Measurements from ENCODE around the gene CYP26C1. TPM values are rescaled to one million over a fixed set of nuclear protein-coding genes. Genes with fewer than 3 reads are reported as not detected.
A peak's percentile ranks its signal among the peaks of the same experiment; 100 is the strongest.

The CYP26C1 gene
- total RNA-seq, 2 experiments from 2014 or later: 0.15 to 0.19 TPM

DNA sequence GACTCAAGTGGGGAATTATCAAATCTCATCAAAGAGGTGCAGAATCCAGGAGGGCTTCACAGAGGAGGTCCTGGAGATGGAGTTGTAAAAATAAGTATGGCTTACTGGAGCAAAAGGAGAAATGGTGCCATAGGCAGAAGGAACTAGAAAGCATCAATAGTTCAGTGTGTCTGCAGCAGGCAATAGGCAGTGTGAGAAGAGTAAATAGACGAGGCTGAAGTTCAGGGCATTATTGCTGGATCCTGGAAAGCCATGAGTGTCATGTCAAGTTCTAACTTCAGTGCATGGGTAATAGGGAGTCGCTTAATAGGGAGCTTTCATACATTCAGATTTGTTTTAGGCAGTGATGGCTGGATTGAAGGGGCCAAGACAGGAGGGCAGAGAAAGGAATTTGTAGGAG lies 52.4 kb downstream of the CYP26C1 start:
- Histone ChIP-seq H3K9me3 (ENCODE audit: low read length) (no peaks in the 10 kb centered on the region), H3K4me3 (ENCODE audit: low read depth, low read length, poor library complexity, severe bottlenecking) (no peak overlapping the region), H3K9me2 (ENCODE audit: insufficient read depth, low read length) (no peaks in the 10 kb centered on the region), H3K36me3 (ENCODE audit: insufficient read depth, low read length) (no peaks in the 10 kb centered on the region), H3K79me2 (ENCODE audit: insufficient read depth, low read depth, low read length) (no peaks in the 10 kb centered on the region), H4K20me1 (ENCODE audit: insufficient read depth, low read length) (no peaks in the 10 kb centered on the region), H3K4me1 (ENCODE audit: insufficient read depth, low read length, poor library complexity, severe bottlenecking) (peaks cover 24% of the 10 kb centered on the region), H3K27ac (ENCODE audit: low read depth, low read length, poor library complexity, severe bottlenecking) (no peak overlapping the region), H2AFZ (ENCODE audit: low read length) (no peak overlapping the region), H3K4me2 (ENCODE audit: low read length) (no peak overlapping the region)
- intact Hi-C loops (cut with micrococcal nuclease; ENCODE audit: unreplicated experiment): no loop called here
- no peak for DNase-seq (ENCODE audit: low spot score)
- no peak for TF ChIP-seq EZH2phosphoT487 (IDR thresholded peaks at IDR 0.05; ENCODE audit: borderline replicate concordance, low read depth, low read length)
- TF ChIP-seq, protein P1, sequence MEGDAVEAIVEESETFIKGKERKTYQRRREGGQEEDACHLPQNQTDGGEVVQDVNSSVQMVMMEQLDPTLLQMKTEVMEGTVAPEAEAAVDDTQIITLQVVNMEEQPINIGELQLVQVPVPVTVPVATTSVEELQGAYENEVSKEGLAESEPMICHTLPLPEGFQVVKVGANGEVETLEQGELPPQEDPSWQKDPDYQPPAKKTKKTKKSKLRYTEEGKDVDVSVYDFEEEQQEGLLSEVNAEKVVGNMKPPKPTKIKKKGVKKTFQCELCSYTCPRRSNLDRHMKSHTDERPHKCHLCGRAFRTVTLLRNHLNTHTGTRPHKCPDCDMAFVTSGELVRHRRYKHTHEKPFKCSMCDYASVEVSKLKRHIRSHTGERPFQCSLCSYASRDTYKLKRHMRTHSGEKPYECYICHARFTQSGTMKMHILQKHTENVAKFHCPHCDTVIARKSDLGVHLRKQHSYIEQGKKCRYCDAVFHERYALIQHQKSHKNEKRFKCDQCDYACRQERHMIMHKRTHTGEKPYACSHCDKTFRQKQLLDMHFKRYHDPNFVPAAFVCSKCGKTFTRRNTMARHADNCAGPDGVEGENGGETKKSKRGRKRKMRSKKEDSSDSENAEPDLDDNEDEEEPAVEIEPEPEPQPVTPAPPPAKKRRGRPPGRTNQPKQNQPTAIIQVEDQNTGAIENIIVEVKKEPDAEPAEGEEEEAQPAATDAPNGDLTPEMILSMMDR (conservative IDR thresholded peaks at IDR 0.05; ENCODE audit: low read length): no peak
- BruUV-seq (replicated peaks): no TSS peak
- POLR2A ChIA-PET: interaction anchor here (0.6 to 0.7 kb wide), 2 partner anchors 43 to 1232 kb away, joined by 3 to 4 read pairs; no protein-coding TSS in a partner anchor
- CTCF ChIA-PET (ENCODE audit: unreplicated experiment): no interaction called here

GRCh38 chr10:93115661-93116383 lies 55.2 kb downstream of the CYP26C1 start:
- Histone ChIP-seq H3K36me3 (ENCODE audit: insufficient read depth, low read length) (no peaks in the 10 kb centered on the region), H3K4me3 (ENCODE audit: low read depth, low read length, poor library complexity, severe bottlenecking) (no peak overlapping the region), H3K4me2 (ENCODE audit: low read length) (no peak overlapping the region), H3K9me2 (ENCODE audit: insufficient read depth, low read length) (no peaks in the 10 kb centered on the region), H2AFZ (ENCODE audit: low read length) (0 out of 2 replicates have a peak overlapping the region, but pooled peaks have one; percentile 38), H3K79me2 (ENCODE audit: insufficient read depth, low read depth, low read length) (no peaks in the 10 kb centered on the region), H3K4me1 (ENCODE audit: insufficient read depth, low read length, poor library complexity, severe bottlenecking) (peaks cover 5% of the 10 kb centered on the region), H3K27ac (ENCODE audit: low read depth, low read length, poor library complexity, severe bottlenecking) (no peak overlapping the region), H3K9me3 (ENCODE audit: low read length) (no peaks in the 10 kb centered on the region), H4K20me1 (ENCODE audit: insufficient read depth, low read length) (no peaks in the 10 kb centered on the region)
- POLR2A ChIA-PET: interaction anchor here (0.9 kb wide), 1 partner anchor 332 kb away, joined by 3 read pairs; no protein-coding TSS in a partner anchor
- TF ChIP-seq, protein P1 (conservative IDR thresholded peaks at IDR 0.05; ENCODE audit: low read length): peak; percentile 70
- TF ChIP-seq EZH2phosphoT487 (IDR thresholded peaks at IDR 0.05; ENCODE audit: borderline replicate concordance, low read depth, low read length): no peak
- peak; percentile 74 for DNase-seq (ENCODE audit: low spot score)
- CTCF ChIA-PET (ENCODE audit: unreplicated experiment): interaction anchor here (0.5 to 0.9 kb wide), 3 partner anchors 36 to 43 kb away, joined by 3 to 4 read pairs (median 3); no protein-coding TSS in a partner anchor
- BruUV-seq (replicated peaks): no TSS peak
- intact Hi-C loops (cut with micrococcal nuclease; ENCODE audit: unreplicated experiment): loop anchor here (1.0 to 5.0 kb wide), 2 partner anchors 173 to 236 kb away; no protein-coding TSS in a partner anchor

Other genes with a start within 250 kb of the CYP26C1 start
- 8.0 and 9.6 TPM in 2 replicates for gene EXOC6, start 212.3 kb upstream of the CYP26C1 start, total RNA-seq (2014; rRNA removed; shearing (Covaris generic))
- gene EXOC6, start 212.3 kb upstream of the CYP26C1 start, total RNA-seq (2022): 9.4 and 12.5 TPM in 2 replicates
- not detected in 2 replicates for gene CYP26A1, start 13.1 kb downstream of the CYP26C1 start, total RNA-seq (2014; rRNA removed; shearing (Covaris generic))
- gene CYP26A1, start 13.1 kb downstream of the CYP26C1 start, total RNA-seq (2022): not detected in 2 replicates

All from OCI-LY7 (cell line).